HG02852 (cell line): ENCODE measurements around the gene NVL.
"Not testable (repeated sequence)": the region's sequence is repeated elsewhere in the genome, so short reads cannot be mapped to it uniquely, and the experiment has no call there.

Experiments
- ATAC-seq: cut with Tn5 transposase; IDR thresholded peaks from one replicate; pipeline ENCODE4 v1.9.1; 2021; ENCODE audit warnings: mild to moderate bottlenecking, moderate library complexity; ENCODE audit not compliant: unreplicated experiment

NVL gene

DNA sequence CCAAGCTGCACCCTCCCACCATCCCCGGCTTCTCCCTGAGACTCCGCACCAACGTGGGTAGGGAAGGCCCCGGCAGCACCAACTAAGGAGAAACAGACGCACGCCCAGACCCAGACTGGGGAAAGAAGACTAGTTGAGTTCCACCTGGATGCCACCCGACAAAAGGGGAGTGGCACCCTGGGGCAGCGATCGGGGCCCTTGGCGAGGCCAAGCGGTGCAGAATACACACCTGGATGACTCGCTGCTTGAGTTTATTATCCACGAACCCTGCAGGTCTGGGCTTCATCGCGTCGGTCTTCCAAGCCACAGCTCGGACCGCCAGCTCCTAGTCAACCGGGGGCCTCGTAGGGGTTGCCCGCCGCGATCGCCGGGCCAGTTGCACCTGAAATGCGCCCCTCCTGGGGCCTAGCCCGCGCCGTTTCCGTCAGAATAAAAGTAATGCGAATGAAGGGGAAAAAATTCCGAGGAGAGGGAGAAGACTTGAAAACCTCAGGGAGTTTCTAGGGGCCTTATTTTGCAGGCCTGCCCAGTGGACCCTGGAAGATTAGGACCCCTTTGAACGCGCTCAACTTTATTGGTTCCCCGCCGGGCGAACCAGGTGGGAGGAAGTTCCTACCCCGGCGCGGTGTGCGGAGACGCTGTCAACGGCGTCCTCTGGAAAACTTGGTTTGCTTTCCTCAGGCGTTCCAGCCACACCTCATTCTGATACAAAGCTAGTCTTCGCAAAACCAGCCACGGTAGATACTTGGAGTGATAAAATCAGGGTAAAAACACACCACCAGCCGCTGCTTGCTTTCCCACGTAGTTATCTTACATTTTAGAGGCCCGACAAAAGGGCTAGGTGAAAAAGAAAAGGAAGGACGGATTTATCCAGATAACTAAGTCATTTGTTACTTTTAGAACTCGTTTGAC, at the start of gene NVL:
Gene NVL (minus strand): TSS at position 331 of the 912 bp plus-strand sequence. CDS start 45 bp downstream, at position 286.
- peak; percentile 83 for ATAC-seq

DNA sequence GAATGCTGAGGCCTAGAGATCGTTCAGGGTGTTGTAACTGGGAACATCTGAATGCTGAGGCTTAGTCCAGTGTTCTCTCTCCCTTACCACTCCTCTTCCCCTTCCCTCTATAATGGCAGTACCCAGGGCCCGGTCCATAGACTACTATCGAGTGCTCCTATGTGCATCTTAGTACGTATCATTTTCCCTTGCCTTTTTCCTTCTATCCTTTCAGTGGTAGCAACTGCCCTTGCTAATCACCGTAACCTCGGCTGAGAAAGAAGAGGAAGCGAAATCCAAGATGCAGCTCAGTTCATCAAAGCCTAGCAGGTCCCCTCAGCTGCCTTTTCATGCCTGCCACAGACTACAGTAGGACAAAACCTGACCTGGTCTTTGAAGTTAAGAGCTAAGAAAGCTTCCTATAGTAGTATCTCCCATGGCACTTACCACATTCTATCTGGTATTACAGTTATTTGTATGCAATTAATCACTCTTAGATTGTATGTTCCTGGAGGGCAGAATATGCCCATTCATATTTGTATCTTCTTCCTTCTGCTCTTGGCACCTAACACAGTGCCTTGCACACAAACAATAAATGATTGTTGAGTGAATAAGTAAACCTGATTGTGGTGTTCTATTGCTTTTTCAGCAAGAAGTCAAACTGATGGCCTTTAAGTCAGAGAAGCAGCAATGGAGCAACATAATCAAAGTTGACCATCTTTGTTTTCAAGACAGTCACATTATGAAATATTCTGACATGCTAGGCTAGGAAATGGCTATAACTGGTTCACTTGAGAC, 49.1 kb upstream of the NVL start:
- peak; percentile 43 for ATAC-seq

DNA sequence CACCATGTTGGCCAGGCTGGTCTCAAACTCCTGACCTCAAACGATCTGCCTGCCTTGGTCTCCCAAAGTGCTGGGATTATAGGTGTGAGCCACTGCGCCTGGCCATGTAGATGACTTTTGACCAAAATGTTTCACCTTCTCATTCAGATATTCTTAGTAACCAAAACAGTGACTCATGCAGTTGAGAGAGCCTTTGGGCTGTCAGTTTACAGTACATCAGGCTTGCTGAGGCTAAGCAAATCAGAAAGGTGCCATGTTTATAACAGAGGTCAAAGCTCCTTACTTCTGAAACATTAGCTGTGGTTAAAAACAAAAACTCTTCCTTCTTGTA, 47.7 kb upstream of the NVL start:
- ATAC-seq, result peak; percentile 54

DNA sequence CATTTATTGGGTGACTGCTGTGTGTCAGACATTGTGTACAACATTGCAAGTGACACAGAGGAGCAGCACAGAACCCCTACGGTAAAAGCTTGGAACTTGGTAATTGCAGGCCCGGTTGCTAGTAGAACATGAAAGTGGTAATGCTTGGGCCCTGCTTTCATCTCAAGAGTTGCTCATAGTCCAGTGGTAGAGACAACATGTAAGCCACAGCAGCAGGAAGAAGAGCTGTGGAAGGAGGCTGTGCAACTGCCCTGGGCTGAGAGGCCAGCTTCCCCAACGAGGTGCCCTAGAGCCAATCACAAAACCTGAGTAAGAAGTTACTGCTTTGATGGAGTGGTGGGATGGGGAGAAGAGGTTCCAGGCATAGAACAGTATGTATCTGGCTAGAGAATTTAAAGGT, 45.1 kb upstream of the NVL start:
- ATAC-seq, result no peak

DNA sequence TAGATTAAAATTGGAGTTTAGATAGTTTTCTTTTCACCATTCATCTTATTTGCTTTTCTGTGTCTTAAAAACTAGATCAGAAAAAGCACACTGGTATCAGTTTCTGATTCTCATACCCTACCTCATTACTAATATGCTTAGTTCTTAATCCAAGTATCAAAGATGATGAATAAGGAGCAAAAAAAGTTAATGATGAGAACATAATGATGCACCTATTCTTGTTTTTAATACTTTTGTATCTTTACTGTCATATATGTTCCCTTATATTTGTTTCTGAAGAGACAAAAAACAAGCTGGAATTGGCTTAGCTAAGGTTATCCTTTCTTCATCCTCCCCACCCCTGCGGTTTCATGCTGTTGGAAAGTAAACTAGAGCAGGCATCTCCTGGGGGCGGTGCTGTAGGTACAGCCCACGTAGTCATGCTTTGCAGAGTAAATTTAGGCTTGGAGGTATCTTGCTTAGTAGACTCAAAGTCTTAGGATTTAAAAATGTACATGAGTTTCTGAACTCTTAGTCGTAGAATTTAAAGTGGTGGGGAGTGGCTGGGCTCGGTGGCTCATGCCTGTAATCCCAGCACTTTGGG, 43.1 kb upstream of the NVL start:
- no peak for ATAC-seq

DNA sequence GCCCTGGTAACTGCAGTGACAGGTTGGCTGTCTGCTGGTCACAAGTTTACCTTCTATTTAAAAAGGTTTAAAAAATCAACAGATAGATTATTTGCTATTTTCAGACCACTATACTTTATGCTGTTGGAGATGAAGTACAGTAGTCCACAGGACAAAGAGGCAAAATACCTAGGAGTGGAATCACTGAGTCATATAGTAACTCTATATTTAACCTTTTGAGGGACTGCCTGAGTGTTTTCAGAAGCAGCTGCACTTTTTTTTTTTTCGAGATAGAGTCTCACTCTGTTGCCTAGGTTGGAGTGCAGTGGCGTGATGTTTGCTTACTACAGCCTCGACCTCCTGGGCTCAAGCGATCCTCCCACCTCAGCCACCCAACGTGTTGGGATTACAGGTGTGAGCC, 38.4 kb upstream of the NVL start:
- ATAC-seq, result peak; percentile 90

DNA sequence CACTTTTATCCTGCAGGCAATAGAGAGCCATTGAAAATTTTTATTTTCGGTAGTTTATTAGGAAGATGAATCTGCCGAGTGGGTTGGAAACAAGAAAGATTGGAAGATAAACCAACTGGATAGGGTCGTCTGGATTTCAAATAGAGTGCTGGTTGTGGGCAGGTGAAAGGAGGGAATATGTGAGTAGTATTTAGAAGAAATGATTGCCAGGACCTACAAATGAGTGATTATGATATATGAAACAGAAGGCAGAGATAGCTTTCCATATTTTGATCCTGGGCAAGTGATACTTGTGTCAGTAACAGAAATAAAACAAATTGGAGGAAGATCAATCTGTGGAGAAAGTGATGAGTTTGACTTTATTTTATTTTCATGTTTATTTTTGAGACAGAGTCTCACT, 29.2 kb upstream of the NVL start:
- no peak for ATAC-seq

DNA sequence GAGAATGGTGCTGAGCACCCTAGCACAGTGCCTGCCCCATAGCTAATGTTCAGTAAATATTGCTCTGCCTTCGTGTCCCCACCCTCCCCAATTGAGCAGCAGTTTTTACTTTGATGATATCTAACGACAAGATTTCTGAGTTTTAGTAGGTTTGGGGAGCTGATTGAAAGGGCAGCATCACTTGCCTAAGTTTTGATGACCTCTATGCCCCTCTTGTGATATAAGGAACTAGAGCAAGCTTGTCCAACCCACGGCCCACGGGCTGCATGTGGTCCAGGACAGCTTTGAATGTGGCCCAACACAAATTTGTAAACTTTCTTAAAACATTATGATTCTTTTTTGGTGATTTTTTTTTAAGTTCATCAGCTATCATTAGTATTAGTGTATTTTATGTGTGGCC, 28.3 kb upstream of the NVL start:
- no peak for ATAC-seq

DNA sequence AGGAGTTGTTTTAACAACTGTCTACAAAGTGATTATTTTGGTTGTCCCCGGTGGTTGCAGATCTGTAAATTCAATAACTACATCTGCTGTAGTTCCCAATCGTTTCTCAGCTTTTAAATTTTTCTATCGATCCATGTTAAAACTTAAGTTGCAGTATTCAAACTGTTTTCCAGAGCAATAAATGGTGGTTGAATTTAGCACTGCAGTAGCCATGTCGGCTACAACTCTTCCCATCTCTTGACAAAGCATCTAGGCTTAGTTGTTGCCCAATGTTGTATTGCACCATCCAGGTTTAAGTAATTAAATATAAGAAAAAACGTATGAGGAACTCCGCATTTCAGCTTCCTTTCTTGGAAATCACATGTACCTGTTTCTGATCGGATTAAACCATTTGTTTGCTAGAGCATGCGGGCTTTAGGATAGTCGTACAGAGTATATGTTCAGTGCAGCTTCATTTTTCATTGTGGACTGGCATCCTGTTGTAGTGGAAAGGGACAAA, 27.7 kb upstream of the NVL start:
- ATAC-seq, result no peak

DNA sequence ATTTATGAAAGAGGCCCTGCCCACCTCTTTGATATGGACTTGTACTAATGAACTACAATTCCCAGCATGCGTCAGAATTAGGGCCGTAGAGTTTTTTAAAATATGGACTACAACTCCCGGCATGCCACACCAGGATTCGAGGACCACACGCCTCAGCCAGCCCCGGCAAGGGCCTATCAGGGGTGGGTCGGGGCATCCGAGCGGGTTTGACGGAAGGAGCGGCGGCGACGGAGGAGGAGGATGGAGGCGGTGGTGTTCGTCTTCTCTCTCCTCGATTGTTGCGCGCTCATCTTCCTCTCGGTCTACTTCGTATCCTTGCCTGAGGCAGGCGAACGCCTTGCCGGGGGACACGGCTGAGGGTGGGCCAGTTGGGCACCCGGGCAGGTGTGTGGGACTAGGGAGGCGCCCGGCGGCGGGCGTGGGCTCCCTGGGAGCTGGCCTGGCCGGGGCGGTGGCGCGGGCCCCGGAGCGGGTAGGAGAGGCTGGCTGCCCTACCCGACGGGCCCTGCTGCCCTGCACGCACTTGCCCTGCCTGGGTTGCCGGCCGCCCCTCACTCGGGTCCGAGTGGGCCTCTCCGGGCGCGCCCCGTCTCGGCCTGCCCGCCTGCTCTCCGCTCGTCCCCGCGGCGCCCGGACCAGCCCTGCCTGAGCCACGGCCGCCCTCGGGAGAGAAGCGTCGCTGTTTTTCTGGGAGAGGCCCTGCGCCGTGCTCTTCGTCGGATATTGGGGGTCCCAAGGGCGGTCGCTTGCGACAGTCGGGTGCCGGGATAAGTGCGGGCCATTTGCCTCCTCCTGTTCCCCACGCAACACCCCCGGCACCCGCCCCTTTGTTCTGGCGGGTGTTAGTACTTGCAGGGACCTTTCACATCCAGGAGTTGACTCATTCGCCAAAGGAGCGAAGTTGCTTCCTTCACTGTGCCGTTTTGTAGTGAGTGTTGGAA, 27.0 kb upstream of the NVL start, which contains the start of gene CNIH4:
Gene CNIH4 (plus strand): TSS at position 195 of the 941 bp plus-strand sequence. CDS start 46 bp downstream, at position 241.
- ATAC-seq, result peak; percentile 98

DNA sequence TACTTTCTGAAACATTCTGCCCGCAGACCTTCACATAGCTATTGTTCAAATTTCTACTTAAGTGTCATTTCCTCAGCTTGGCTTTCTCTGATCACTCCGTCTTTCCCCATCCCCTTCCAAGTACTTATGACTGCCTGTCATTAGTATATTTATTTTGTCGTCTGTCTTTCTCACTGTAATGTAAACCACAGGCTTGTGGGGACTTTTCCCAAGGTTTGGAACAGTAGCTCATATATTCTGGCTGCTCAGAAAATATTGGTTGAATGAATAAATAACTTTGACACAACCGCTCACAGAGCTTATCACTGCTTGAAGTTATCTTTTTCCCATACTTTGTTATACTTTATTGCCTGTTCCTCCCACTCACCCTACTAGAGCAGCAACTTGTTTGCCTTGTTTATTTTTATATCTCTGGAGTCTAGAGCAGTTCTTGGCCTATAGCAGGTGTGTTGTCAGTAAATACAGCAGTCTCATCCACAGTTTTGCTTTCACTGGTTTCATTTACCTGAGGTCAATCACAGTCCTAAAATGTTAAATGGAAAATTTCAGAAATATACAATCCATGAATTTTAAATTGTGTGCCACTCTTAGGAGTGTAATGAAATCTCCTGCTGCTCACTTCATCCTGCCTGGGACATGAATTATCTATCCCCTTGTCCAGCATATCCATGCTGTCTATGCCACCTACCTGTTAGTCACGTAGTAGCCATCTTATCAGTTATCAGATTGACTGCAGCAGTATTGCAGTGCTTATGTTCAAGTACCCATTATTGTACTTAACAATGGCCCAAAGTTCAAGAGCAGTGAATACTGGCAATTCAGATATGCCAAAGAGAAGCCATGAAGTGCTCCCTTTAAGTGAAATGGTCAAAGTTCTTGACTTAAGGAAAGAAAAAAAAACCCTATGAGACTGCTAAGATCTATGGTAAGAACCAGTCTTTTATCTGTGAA, 24.3 kb upstream of the NVL start:
- ATAC-seq, result no peak

DNA sequence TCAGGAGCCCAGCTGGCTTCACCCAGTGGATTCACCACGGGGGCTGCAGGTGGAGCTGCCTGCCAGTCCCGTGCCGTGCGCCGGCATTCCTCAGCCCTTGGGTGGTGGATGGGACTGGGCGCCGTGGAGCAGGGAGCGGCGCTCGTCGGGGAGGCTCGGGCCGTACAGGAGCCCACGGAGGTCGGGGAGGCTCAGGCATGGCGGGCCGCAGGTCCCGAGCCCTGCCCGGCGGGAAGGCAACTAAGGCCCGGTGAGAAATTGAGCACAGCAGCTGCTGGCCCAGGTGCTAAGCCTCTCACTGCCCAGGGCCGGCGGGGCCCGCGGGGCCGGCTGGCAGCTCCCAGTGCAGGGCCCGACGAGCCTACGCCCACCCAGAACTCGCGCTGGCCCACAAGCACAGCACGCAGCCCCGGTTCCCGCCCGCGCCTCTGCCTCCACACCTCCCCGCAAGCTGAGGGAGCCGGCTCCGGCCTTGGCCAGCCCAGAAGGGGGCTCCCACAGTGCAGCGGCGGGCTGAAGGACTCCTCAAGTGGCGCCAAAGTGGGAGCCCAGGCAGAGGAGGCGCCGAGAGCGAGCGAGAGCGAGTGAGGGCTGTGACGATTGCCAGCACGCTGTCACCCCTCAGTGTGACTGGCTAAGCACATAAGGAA, 22.6 kb upstream of the NVL start:
- not testable (repeated sequence) for ATAC-seq

DNA sequence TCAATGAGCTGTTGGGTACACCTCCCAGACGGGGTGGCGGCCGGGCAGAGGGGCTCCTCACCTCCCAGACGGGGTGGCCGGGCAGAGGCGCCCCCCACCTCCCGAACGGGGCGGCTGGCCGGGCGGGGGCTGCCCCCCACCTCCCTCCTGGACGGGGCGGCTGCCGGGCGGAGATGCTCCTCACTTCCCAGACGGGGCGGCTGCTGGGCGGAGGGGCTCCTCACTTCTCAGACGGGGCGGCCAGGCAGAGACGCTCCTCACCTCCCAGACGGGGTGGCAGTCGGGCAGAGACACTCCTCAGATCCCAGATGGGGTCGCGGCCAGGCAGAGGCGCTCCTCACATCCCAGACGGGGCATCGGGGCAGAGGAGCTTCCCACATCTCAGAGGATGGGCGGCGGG, 19.7 kb upstream of the NVL start:
- not testable (repeated sequence) for ATAC-seq

DNA sequence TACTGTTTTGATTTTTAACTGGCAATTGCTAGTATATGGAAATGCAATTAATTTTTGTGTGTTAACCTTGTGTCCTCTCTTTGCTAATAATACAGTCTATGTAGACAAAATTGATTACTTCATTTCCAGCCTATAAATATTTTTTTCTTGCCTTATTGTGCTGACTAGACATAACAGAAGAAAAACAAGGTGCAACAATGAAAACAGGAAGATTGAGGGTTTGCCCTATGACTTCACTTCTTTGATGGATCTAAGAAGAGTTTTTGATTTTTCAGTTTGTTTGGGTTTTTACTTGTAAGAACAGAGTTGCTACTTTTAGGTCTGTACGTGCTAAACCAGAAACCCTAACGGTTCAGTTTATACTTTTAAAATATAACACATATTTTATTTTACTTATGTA, 18.2 kb upstream of the NVL start:
- no peak for ATAC-seq

DNA sequence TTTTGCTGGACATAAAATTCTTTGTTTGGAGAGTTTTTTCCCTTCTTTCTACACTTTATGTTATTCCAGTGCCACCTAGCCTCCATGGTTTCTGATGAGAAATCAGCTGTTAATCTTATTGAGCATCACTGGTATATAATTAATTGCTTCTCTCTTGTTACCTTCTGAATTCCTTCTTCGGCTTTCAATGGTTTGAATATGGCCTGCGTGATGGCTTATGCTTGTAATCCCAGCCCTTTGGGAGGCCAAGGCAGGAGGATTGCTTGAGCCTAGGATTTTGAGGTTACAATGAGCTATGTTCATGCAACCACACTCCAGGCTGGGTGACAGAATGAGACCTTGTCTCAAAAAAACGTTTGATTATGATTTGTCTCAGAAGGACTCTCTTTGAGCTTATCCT, 13.7 kb upstream of the NVL start:
- ATAC-seq, result no peak

DNA sequence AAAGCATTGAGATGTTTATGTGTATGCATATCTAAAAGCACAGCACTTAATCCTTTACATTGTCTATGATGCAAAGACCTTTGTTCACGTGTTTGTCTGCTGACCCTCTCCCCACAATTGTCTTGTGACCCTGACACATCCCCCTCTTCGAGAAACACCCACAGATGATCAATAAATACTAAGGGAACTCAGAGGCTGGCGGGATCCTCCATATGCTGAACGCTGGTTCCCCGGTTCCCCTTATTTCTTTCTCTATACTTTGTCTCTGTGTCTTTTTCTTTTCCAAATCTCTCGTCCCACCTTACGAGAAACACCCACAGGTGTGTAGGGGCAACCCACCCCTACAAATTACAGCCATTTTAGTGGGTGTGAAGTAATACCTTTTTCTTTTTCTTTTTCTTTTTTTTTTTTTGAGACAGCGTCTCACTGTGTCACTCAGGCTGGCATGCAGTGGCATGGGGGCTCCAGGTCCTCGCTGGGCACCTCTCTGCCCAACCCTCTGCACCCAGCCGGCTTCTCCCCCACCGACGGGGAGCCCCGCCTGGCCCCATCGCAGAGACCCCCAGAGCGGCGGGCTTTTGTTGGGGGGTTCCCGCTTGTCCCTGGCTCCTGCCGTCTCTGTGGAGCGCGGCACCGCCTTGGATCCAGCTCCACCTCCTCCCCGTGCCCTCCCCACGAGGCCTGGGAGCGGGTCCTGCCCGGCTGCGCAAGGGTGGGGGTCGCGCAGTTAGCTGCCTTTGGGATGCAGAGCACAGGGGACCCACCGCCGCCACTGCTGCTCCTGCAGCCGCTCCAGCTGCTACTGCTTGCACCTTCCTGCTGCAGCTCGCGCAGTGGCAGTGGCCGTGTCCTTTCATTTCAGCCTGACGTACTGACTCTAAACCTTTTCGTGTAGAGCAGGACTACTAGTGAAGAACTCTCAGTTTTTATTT, 10.7 kb upstream of the NVL start:
- ATAC-seq, result not testable (repeated sequence)

DNA sequence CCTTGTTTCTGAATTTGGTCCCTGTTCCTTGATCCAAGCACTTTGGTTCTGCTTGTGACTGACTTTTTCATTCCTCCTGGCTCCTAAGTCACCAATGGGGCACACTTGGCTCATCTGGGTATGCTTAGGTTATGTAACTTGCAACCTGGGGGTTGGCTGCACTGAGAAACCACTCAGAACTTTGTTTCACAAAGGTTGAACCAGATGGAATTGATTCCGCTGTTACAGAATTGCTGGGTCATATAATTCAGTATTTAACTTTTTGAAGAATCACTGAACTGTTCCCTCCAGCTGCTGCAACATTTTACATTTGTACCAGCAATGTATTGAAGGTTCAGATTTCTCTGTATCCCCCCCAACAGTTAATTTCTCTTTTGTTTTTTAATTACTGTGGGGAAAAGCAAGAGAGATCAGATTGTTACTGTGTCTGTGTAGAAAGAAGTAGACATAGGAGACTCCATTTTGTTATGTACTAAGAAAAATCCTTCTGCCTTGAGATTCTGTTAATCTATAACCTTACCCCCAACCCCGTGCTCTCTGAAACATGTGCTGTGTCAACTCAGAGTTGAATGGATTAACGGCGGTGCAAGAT, 9.6 kb upstream of the NVL start:
- ATAC-seq, result no peak
